Esophagus muscularis mucosa (tissue), 4 donors: ENCODE data around the gene TBC1D22A. TPM values are rescaled to one million over a fixed set of nuclear protein-coding genes. Genes with fewer than 3 reads are reported as not detected.

Source experiments
- DNase-seq: peaks from one replicate; pipeline ENCODE4 v3.0.0-alpha.2; 2017; ENCODE audit errors: extremely low spot score
- H3K27ac ChIP-seq, 4 donors: fragments of 200-600 bp; sonication (generic); replicated peaks in 1 of 4; 1 replicate in 3 of 4; 2 replicates in 1 of 4; pipeline ENCODE4 v1.5.1; 2016 to 2019; ENCODE audit warnings: mild to moderate bottlenecking in 1 of 4
- H3K27me3 ChIP-seq, 4 donors: fragments of 200-600 bp; sonication (generic); one replicate each; pipeline versions ENCODE4 v1.5.1 to v1.6.0; 2016 to 2019
- H3K36me3 ChIP-seq, 4 donors: fragments of 200-600 bp; sonication (generic); one replicate each; pipeline ENCODE4 v1.5.1; 2016 to 2019
- H3K4me1 ChIP-seq, 4 donors: fragments of 200-600 bp; sonication (generic); one replicate each; pipeline ENCODE4 v1.5.1; 2016 to 2019
- H3K4me3 ChIP-seq, 4 donors: fragments of 200-600 bp; sonication (generic); 1 replicate in 2 of 4; 2 replicates in 2 of 4; pipeline ENCODE4 v1.5.1; 2016 to 2019; ENCODE audit warnings: mild to moderate bottlenecking in 4 of 4, moderate library complexity in 1 of 4
- H3K9me3 ChIP-seq, 4 donors: fragments of 200-600 bp; sonication (generic); 1 replicate in 3 of 4; 2 replicates in 1 of 4; pipeline ENCODE4 v1.5.1; 2016 to 2019
- CTCF ChIP-seq, 3 experiments: fragments of 200-600 bp in 2 of 3; fragments of 450-650 bp in 1 of 3; sonication (generic) in 2 of 3; IDR thresholded peaks; one replicate each; pipeline ENCODE4 v1.5.1; 2017 to 2019; ENCODE audit warnings: antibody characterized with exemption in 3 of 3, mild to moderate bottlenecking in 2 of 3, moderate library complexity in 1 of 3
- EP300 ChIP-seq: sonication (generic); formaldehyde crosslinking; IDR thresholded peaks from one replicate; pipeline ENCODE4 v1.6.1; 2017; ENCODE audit warnings: antibody characterized with exemption
- POLR2A ChIP-seq: fragments of 450-650 bp; IDR thresholded peaks from one replicate; pipeline ENCODE4 v1.6.1; 2017; ENCODE audit warnings: antibody characterized with exemption, moderate library complexity, mild to moderate bottlenecking, low read depth
- POLR2AphosphoS5 ChIP-seq, 2 donors: sonication (generic); formaldehyde crosslinking; IDR thresholded peaks; one replicate each; pipeline ENCODE4 v1.6.1; 2017; ENCODE audit warnings: antibody characterized with exemption in 2 of 2
- WGBS: methylation state at CpG from one replicate; pipeline ENCODE4 v1.1.5; 2018; 5-methylcytosine and 5-hydroxymethylcytosine counted together
- intact Hi-C: fragments of 100-400 bp; cut with DNase I; formaldehyde crosslinking; loops from one replicate; pipeline ENCODE4 v1.15.1; 2023
- total RNA-seq, 4 donors: library from RNA; depleted of rRNA; stranded (reverse); fragments of >200 nt; gene quantifications; one replicate each; pipeline versions ENCODE4 v1.1.0 to v1.2.1, GENCODE V29; 2016

The TBC1D22A gene
- total RNA-seq, 4 donors from 2014 or later = 15.2 to 20.7 (median 18.8) TPM

- DNase-seq = no peak
- intact Hi-C loops = no loop called here
- no peaks in the 10 kb centered on the region for H3K9me3 ChIP-seq
- no peak overlapping the region for H3K27ac ChIP-seq
- no peaks in the 10 kb centered on the region for H3K27me3 ChIP-seq
- peaks cover 0 to 3% (median 0%) of the 10 kb centered on the region in 4 donors for H3K36me3 ChIP-seq
- TF ChIP-seq CTCF (IDR thresholded peaks at IDR 0.05) (no peak), EP300 (no peak), POLR2AphosphoS5 (IDR thresholded peaks at IDR 0.05) (no peak), POLR2A (no peak)
- no peaks in the 10 kb centered on the region for H3K4me1 ChIP-seq
- WGBS = 94% methylated on average over 3 of the region's 10 CpGs
- H3K4me3 ChIP-seq = no peak overlapping the region
Observed at GRCh38 chr22:46958191-46958590, 195.7 kb downstream of the TBC1D22A start.

DNA sequence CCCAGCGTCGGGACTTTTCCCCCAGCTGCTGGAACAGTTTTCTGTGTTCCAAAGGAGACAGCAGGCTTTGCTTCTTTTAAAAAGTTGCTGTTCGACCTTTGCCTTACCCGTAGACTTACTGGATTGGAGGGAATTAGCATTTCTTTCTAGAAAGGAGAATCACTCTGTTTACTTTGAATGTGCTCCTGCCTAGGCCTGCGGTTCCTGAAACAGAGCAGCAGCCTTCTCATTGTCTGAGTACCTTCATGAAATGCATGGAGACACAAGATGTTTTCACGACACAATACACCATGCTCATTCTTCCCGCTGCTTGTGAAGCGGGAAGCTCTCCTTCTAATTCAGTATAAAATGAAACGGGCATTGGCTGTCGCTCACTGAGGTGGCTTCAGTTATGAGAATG lies 196.2 kb downstream of the TBC1D22A start:
- TF ChIP-seq POLR2AphosphoS5 (IDR thresholded peaks at IDR 0.05) = no peak
- TF ChIP-seq EP300 = no peak
- TF ChIP-seq CTCF (IDR thresholded peaks at IDR 0.05) = no peak
- TF ChIP-seq POLR2A = no peak
- Histone ChIP-seq H3K4me3 (no peak overlapping the region), H3K9me3 (no peaks in the 10 kb centered on the region), H3K27ac (no peak overlapping the region), H3K27me3 (no peaks in the 10 kb centered on the region), H3K36me3 (peaks cover 0 to 3% (median 0%) of the 10 kb centered on the region in 4 donors), H3K4me1 (no peaks in the 10 kb centered on the region)
- no peak for DNase-seq
- intact Hi-C loops = no loop called here
- 94% methylated on average over 10 of the region's 10 CpGs for WGBS

GRCh38 chr22:46959369-46959768 lies 196.9 kb downstream of the TBC1D22A start:
- Histone ChIP-seq H3K4me1 (no peaks in the 10 kb centered on the region), H3K9me3 (no peaks in the 10 kb centered on the region), H3K36me3 (peaks cover 0 to 3% (median 0%) of the 10 kb centered on the region in 4 donors), H3K27ac (no peak overlapping the region), H3K4me3 (no peak overlapping the region), H3K27me3 (no peaks in the 10 kb centered on the region)
- TF ChIP-seq POLR2AphosphoS5 (IDR thresholded peaks at IDR 0.05) (no peak), EP300 (no peak), POLR2A (no peak), CTCF (IDR thresholded peaks at IDR 0.05) (no peak)
- DNase-seq = no peak
- 97% methylated on average over 6 of the region's 13 CpGs for WGBS
- intact Hi-C loops = no loop called here

GRCh38 chr22:46961591-46962295 lies 199.3 kb downstream of the TBC1D22A start:
- intact Hi-C loops = no loop called here
- no peak overlapping the region for H3K4me3 ChIP-seq
- H3K27me3 ChIP-seq = no peaks in the 10 kb centered on the region
- peaks cover 0 to 5% (median 0%) of the 10 kb centered on the region in 4 donors for H3K36me3 ChIP-seq
- no peak for DNase-seq
- WGBS = 89% methylated on average over 17 of the region's 17 CpGs
- H3K9me3 ChIP-seq = no peaks in the 10 kb centered on the region
- H3K4me1 ChIP-seq = no peaks in the 10 kb centered on the region
- TF ChIP-seq EP300 (no peak), CTCF (IDR thresholded peaks at IDR 0.05) (no peak), POLR2AphosphoS5 (IDR thresholded peaks at IDR 0.05) (no peak), POLR2A (no peak)
- H3K27ac ChIP-seq = no peak overlapping the region

GRCh38 chr22:46962406-46962805 lies 200.0 kb downstream of the TBC1D22A start:
- no peaks in the 10 kb centered on the region for H3K27me3 ChIP-seq
- H3K4me1 ChIP-seq = no peaks in the 10 kb centered on the region
- no peaks in the 10 kb centered on the region for H3K9me3 ChIP-seq
- WGBS = 53% methylated on average over 5 of the region's 5 CpGs
- DNase-seq = no peak
- H3K4me3 ChIP-seq = no peak overlapping the region
- no peak overlapping the region for H3K27ac ChIP-seq
- intact Hi-C loops = no loop called here
- TF ChIP-seq POLR2A = no peak
- peaks cover 0 to 5% (median 0%) of the 10 kb centered on the region in 4 donors for H3K36me3 ChIP-seq
